Keratinocyte (primary cell): ENCODE measurements around the gene JAM3. TPM values are rescaled to one million over a fixed set of nuclear protein-coding genes. Genes with fewer than 3 reads are reported as not detected.

Source experiments
- DNase-seq: peaks from one replicate; pipeline ENCODE4 v3.0.0-alpha.2; 2011; ENCODE audit warnings: low read depth, missing footprints, low spot score
- FAIRE-seq: peaks from 2 replicates; lab custom pipeline; 2011; peaks lifted over from hg19 to GRCh38; lab: Jason Lieb, UNC
- H2AFZ ChIP-seq: 2 replicates; pipeline ENCODE4 v1.6.0; 2012; ENCODE audit warnings: low read length, control low read depth, inconsistent platforms; ENCODE audit not compliant: control insufficient read depth
- H3K27ac ChIP-seq: 2 replicates; pipeline ENCODE4 v1.5.1; 2011; ENCODE audit warnings: low read length; ENCODE audit not compliant: control insufficient read depth, insufficient read depth
- H3K27me3 ChIP-seq: 3 replicates; pipeline ENCODE4 v1.6.0; 2011; ENCODE audit warnings: low read length; ENCODE audit not compliant: control insufficient read depth, insufficient read depth; ENCODE audit errors: extremely low read depth
- H3K36me3 ChIP-seq, 2 experiments: 2 replicates in 1 of 2; 3 replicates in 1 of 2; pipeline ENCODE4 v1.5.1; 2011; ENCODE audit warnings: low read length in 2 of 2, mild to moderate bottlenecking in 1 of 2; ENCODE audit not compliant: control insufficient read depth in 2 of 2, insufficient read depth in 2 of 2; ENCODE audit errors: extremely low read depth in 1 of 2
- H3K4me1 ChIP-seq: 3 replicates; pipeline ENCODE4 v1.5.1; 2011; ENCODE audit warnings: low read length; ENCODE audit not compliant: control insufficient read depth, insufficient read depth; ENCODE audit errors: extremely low read depth
- H3K4me2 ChIP-seq: 3 replicates; pipeline ENCODE4 v1.6.0; 2011; ENCODE audit warnings: low read depth, low read length; ENCODE audit not compliant: control insufficient read depth, insufficient read depth; ENCODE audit errors: extremely low read depth
- H3K4me3 ChIP-seq, 3 experiments: fragments of 200-600 bp in 1 of 3; sonication (generic) in 1 of 3; 2 replicates in 2 of 3; 3 replicates in 1 of 3; pipeline ENCODE4 v1.5.1; 2011 to 2016; ENCODE audit warnings: low read length in 3 of 3, mild to moderate bottlenecking in 3 of 3, control low read depth in 2 of 3, inconsistent platforms in 1 of 3, low read depth in 1 of 3, mixed read lengths in 1 of 3, mixed run types in 1 of 3, moderate library complexity in 1 of 3; ENCODE audit not compliant: control insufficient read depth in 2 of 3, insufficient read depth in 2 of 3; ENCODE audit errors: extremely low read depth in 1 of 3
- H3K79me2 ChIP-seq: 2 replicates; pipeline ENCODE4 v1.6.0; 2012; ENCODE audit warnings: low read length; ENCODE audit not compliant: control insufficient read depth, insufficient read depth
- H3K9ac ChIP-seq: 3 replicates; pipeline ENCODE4 v1.6.0; 2011; ENCODE audit warnings: low read length; ENCODE audit not compliant: control insufficient read depth, insufficient read depth; ENCODE audit errors: extremely low read depth
- H3K9me1 ChIP-seq: 3 replicates; pipeline ENCODE4 v1.6.0; 2011; ENCODE audit warnings: low read length; ENCODE audit not compliant: control insufficient read depth, insufficient read depth; ENCODE audit errors: extremely low read depth
- H3K9me3 ChIP-seq: 2 replicates; pipeline ENCODE4 v1.5.1; 2012; ENCODE audit warnings: low read depth, low read length; ENCODE audit not compliant: control insufficient read depth
- H4K20me1 ChIP-seq: 3 replicates; pipeline ENCODE4 v1.6.0; 2011; ENCODE audit warnings: low read length; ENCODE audit not compliant: control insufficient read depth, insufficient read depth; ENCODE audit errors: extremely low read depth
- CTCF ChIP-seq, 3 experiments: IDR thresholded peaks in 1 of 3; conservative IDR thresholded peaks in 1 of 3; optimal IDR thresholded peaks in 1 of 3; 2 replicates in 2 of 3; 3 replicates in 1 of 3; pipeline versions ENCODE3 to v1.5.1; 2011; ENCODE audit warnings: low read length in 3 of 3, mild to moderate bottlenecking in 3 of 3, moderate library complexity in 2 of 3, control low read depth in 1 of 3, inconsistent platforms in 1 of 3; ENCODE audit not compliant: insufficient read depth in 2 of 3; ENCODE audit errors: extremely low read depth in 1 of 3
- EZH2 ChIP-seq: IDR thresholded peaks from one replicate; pipeline ENCODE4 v1.6.1; 2012; ENCODE audit warnings: inconsistent platforms, mild to moderate bottlenecking, low read length, moderate library complexity
- dilution Hi-C: fragments of 300-500 bp; cut with MboI; formaldehyde crosslinking; loops from one replicate; pipeline ENCODE4 v1.7.0; 2020; ENCODE audit warnings: low sequenced_read_pairs; ENCODE audit not compliant: extremely low pct_ligation_motif_present
- polyA plus RNA-seq, 5 experiments: library from polyadenylated mRNA; depleted of rRNA in 3 of 5; stranded (reverse) in 3 of 5; stranded (forward) in 1 of 5; unstranded in 1 of 5; fragments of >200 nt; gene quantifications; 1 replicate in 1 of 5; 2 replicates in 3 of 5; 3 replicates in 1 of 5; pipeline versions ENCODE4 v1.2.1 to v1.2.3, GENCODE V29; 2011 to 2012; ENCODE audit warnings: missing spikeins in 2 of 5, low read depth in 1 of 5, low replicate concordance in 1 of 5

Gene JAM3
- polyA plus RNA-seq, 1 donor (not counting 4 experiments of a cell fraction or from before 2014, with no cell fraction given) = 11.4 TPM

GRCh38 chr11:134159652-134160051 lies 90.8 kb downstream of the JAM3 start:
- H3K79me2 ChIP-seq = no peaks in the 10 kb centered on the region
- H3K4me1 ChIP-seq = no peaks in the 10 kb centered on the region
- no peaks in the 10 kb centered on the region for H3K27me3 ChIP-seq
- H3K4me3 ChIP-seq = no peak overlapping the region
- H3K27ac ChIP-seq = no peak overlapping the region
- no peak overlapping the region for H3K9ac ChIP-seq
- DNase-seq (no peak), FAIRE-seq (no peak)
- H4K20me1 ChIP-seq = no peaks in the 10 kb centered on the region
- no peak overlapping the region for H3K4me2 ChIP-seq
- dilution Hi-C loops = no loop called here
- no peaks in the 10 kb centered on the region for H3K9me3 ChIP-seq
- H3K9me1 ChIP-seq = no peaks in the 10 kb centered on the region
- TF ChIP-seq CTCF (optimal IDR thresholded peaks at IDR 0.05 in 1 of 3, IDR thresholded peaks at IDR 0.05 in 1 of 3, conservative IDR thresholded peaks at IDR 0.05 in 1 of 3; ENCODE audit: extremely low read depth in 1 of 3, insufficient read depth in 2 of 3, low read length in 3 of 3) = no peak
- TF ChIP-seq EZH2 = no peak
- H2AFZ ChIP-seq = no peak overlapping the region
- peaks cover 17 to 36% of the 10 kb centered on the region in 2 experiments for H3K36me3 ChIP-seq

GRCh38 chr11:134164490-134165370 lies 95.9 kb downstream of the JAM3 start:
- DNase-seq (no peak), FAIRE-seq (no peak)
- H3K9me1 ChIP-seq = no peaks in the 10 kb centered on the region
- peaks cover 22 to 34% of the 10 kb centered on the region in 2 experiments for H3K36me3 ChIP-seq
- no peak overlapping the region for H3K4me2 ChIP-seq
- H2AFZ ChIP-seq = no peak overlapping the region
- dilution Hi-C loops = no loop called here
- no peaks in the 10 kb centered on the region for H3K79me2 ChIP-seq
- no peaks in the 10 kb centered on the region for H3K27me3 ChIP-seq
- no peak overlapping the region for H3K9ac ChIP-seq
- no peak overlapping the region for H3K4me3 ChIP-seq
- no peak overlapping the region for H3K27ac ChIP-seq
- no peaks in the 10 kb centered on the region for H3K4me1 ChIP-seq
- H4K20me1 ChIP-seq = no peaks in the 10 kb centered on the region
- no peaks in the 10 kb centered on the region for H3K9me3 ChIP-seq
- TF ChIP-seq EZH2 (no peak), CTCF (optimal IDR thresholded peaks at IDR 0.05 in 1 of 3, IDR thresholded peaks at IDR 0.05 in 1 of 3, conservative IDR thresholded peaks at IDR 0.05 in 1 of 3; ENCODE audit: extremely low read depth in 1 of 3, insufficient read depth in 2 of 3, low read length in 3 of 3) (no peak)
